ENCODE data around the gene FA2H.

Gene FA2H

DNA sequence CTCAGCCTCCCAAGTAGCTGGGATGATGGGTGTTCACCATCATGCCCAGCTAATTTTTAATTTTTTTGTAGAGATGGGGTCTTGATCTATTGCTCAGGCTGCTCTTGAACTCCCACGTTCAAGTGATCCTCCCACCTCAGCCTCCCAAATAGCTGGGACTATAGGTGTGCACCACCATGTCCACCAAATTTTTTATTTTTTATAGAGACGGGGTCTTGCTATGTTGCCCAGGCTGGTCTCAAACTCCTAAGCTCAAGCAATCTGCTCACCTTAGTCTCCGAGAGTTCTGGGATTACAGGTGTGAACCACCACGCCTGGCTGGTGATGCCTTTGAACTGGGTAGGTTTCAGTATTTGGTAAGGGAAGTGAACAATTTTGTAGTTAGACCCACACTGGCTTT, 30.1 kb downstream of the FA2H start:
- no peak for DNase-seq (ENCODE audit: low read depth in 2 of 2)

DNA sequence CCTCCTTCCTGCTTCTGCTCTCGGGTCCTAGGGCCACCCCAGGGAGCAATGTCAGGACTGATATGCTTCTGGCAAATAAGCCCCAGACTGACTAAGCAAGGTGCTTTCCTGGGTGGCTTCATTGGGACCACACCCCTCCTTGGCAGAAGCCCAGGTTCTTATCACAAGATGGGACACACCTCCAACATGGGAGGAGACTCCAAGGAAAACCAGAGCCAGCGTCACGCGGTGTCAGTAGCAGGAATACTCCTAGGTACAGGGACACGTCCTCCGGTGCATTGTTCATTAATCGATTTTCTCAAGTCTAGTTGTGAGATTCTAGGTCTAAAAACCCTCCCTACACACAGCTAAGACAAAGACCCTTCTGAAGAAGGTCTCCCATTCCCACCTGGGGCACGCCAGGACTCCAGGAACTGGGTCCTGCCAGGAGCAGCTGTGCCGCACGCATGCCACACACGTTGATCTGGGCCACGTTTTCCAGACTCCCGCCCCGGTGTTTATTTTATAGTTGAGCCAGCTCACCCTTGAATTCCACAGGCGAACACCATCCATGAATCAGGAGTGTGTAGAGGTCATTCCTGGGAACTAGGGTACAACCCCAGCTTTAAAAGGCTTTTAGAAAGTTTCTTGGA, 30.8 kb downstream of the FA2H start:
- DNase-seq (ENCODE audit: low read depth in 2 of 2), result peak in 1 of 2 experiments; percentile 16

DNA sequence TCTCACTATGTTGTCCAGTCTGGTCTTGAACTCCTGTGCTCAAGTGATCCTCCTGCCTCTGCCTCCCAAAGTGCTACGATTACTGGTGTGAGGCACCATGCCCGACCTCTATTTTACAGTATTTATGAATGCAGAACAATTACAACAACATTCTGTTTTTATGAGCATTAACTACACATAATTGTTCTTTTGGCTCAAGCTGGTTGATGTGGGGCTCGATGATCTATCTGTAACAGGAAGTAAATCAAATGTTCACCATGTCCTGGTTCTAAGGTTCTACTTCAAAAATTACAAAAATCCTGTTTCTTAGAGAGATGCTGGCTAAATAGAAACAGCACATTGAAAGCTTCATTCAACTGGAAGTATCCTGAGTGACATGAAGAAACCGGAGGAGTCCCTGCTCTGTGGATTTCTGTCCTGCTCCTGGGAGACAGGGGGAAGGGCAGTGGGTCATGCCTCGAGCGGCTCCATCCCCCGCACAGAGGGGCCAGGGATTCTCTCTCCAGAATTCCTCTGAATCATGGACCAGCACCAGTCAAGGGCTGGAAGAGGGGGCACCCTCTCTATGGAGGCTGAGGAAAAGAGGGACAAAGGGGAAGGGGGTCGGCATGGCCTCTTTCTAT, 31.5 kb downstream of the FA2H start:
- no peak for DNase-seq (ENCODE audit: low read depth in 2 of 2)

DNA sequence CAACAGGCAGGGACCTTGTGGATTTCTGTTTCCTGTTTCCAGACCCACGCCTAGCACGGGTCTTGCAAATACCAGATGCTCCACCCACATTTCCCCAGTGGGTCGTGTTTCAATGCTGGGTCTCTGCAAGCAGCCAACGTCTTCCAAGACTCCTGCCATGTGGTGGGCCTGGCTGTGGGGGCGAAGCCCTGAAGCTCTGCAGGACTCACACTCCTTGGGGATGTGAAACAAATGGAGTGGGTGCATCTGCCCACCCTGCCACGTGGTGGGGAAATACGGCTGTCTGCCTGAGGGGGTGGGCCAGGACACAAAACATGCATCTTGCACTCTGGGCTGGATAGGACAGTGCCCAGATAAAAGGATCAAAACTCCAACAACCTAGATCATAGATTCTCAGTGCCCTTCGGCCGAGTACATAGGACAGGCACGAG, 32.6 kb downstream of the FA2H start:
- DNase-seq (ENCODE audit: low read depth in 2 of 2), result peak in 1 of 2 experiments; percentile 22

DNA sequence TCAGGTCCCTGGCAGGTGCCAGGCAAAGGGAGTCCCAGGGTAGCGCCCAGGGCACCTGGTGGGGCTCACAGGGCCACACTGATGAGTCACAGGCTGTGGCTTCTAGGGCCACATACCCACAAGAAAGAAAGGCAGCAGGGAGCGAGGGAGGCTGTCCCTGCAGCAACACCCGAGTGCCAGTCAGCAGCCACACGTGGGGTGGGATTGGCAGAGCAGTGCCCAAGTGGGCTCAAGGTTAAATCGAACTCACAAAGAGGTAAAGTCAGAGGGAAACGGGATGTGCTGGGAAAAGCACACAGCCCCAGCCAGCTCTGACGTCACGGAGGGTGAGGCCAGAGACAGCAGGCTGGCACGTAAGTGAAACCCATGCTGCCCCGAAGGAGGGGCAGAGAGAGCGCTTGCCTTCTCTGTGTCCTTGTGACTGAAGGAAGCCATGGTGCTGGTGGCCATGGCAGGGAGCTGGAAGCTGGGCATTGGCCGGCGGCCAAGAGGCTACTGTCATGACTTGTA, 33.8 kb downstream of the FA2H start:
- no peak for DNase-seq (ENCODE audit: low read depth in 2 of 2)

DNA sequence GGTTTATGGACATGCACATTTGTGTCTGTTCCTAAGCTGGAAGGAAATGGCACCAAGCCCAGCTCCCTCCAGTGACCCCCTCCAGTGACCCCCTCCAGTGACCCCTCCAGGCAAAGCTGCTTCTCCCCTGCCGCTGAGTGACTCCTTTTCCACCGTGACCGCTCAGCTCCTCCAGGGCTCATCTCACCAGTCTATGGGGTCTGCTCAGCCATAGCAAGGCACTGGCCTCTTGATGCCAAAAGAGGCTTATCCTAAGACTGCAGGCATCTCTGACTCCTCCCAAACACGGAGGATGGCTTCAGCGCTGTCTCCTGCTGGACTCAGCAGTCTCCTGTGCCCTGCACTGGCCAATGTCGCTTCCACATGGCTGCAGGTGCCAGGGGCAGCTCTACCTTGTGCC, 35.3 kb downstream of the FA2H start:
- no peak for DNase-seq (ENCODE audit: low read depth in 2 of 2)

DNA sequence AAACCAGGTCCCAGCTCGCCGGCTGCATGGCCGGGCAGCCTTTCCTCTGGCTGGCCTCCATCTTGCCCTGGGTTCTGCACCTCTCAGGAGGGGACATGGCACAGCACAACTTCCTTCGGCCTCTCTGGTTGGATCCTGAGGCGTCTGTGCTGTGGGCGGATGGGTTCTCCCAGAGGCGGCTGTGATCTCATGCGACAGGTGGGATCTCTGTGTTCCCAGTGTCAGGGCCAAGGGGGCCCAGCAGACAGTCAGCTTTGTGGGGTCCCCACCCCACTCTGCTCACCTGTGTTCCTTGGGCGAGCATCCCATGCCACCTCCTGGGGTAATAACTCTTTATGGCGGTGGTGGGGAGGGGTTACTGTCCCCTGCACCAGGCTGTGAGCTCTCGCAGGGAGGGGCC, 35.8 kb downstream of the FA2H start:
- no peak for DNase-seq (ENCODE audit: low read depth in 2 of 2)

DNA sequence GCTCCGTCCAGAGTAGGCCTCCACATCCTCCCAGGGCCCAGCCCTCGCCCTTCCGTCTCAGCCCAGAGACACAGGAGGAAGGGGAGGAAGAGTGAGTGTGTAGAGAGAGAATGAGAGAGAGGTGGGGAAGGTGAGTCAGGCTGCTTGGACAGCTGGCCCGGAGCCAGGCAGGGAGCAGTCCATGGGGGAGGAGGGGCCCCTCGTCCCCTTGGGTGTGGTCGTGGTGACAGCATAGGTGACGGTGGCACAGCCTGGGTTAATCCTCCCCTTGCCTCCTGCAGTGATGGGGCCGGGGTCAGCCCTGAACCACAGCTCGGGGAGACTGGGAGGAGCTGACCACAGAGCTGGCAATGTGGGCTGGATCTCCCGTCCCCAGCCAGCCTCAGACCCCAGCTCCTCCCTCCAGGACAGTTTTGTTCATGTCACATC, 36.5 kb downstream of the FA2H start:
- no peak for DNase-seq (ENCODE audit: low read depth in 2 of 2)

DNA sequence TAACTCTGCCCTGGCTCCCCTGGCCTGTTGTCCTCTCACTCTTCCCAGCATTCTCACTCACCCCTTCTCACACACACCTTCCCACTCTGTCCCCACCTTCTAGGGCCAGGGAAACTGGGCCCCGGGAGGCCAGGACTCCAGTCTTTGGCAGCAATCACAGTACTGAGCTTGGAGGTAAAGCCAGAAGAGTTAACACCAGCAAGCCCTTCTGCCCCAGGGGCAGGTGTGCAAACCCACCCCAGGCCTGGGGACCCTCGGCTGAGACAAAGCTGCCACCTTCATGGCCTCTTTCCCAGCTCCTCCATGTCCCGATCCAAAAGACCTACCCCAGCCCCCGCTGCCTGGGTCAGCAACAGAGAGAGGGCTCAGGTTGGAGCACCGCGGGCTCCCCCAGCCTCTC, 37.1 kb downstream of the FA2H start:
- DNase-seq (ENCODE audit: low read depth in 2 of 2), result no peak

DNA sequence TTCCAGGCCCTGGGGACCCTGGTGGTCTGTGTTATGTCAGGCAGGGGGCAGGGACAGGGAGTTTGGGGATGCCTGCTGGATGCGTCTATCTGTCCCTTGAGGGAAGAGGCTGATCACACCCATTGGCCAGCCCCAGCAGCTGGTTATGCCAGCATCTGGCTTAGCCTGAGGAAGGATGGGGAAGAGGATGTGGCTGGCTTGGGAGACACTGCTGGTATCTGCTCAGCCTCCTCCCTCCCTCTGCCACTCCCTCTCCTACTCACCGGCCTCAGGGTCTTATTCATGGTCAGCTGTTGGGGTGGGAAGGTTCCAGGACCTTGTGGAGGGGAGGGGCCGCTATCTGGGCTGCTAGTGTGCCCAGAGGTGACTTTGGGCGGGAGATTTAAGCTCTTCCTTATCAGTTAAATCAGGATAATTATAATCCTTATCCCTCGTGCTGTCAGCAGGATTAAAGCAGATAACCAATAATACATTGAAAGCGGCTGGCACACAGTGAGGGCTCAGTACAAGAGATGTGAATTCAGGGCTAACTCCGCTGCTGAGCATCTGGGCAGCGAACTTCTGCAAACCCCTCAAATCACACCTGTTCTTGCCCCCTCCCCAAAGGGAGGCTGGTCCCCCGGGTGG, 38.0 kb downstream of the FA2H start:
- no peak for DNase-seq (ENCODE audit: low read depth in 2 of 2)

DNA sequence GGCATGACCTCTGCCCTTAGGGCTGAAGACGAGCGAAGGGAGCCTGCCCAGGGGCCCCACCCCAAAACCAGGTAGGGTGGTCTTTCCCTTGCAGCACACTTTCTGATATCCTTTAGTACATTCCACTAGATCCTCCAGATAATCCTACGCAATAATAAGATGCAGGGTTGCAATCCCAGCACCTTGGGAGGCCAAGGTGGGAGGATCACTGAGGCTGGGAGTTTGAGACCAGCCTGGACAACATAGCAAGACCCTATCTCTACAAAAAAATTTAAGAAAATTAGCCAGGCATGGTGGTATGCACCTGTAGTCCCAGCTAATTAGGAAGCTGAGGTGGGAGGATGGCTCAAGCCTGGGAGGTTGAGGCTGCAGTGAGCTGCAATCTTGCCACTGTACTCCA, 39.1 kb downstream of the FA2H start:
- DNase-seq (ENCODE audit: low read depth in 2 of 2), result no peak

DNA sequence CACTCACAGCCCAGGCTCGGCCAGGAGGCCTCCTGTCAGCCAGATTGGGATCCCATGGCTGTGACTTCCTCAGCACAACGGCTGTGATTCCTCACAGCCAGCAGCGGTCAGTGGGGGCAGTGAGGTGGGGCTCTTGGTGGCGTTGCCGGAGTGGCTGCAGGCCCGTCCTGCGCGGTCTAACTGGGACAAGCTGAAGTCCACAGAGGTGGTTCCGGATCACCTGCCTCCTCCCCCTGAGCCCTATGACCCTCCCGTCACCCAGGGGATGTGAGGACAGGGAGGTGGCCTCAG, 39.5 kb downstream of the FA2H start:
- no peak for DNase-seq (ENCODE audit: low read depth in 2 of 2)

DNA sequence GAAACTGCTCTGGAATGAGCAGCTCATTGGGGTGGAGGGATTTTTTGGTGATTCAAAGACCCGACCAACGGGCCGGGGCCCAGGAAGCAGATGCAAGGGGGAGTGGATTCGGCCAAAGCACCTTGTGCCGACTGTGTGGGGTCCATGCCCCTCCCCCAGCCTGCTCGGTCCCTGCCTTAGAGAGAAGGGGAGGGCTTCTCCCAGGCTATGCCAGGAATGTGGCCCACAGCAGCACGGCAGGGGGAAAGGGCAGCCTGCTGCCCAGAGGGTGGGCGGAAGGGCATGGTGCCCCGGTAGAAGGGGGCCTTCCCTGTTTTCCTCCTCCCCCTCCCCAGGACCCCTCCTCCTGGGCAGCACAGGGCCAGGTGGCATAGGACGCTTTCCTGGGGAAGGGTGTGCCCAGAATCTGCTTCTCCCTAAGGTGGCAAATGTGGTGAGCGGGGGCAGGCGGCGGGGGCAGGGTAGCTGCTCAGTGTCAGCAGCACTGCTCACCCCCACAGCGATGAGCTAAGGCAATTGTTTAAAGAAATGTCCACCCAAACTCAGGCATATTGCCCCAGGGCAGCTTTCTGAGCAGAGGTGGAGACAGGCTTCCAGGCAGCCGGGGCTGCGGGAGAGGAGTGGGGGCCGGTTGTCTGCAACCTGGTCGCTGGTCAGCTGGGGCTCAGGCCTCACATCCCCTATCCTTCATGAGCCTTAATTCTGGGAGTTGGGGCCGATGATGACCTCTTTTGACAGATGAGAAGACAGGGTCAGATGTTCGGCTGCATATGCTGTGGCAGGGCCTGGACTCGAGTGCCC, 40.1 kb downstream of the FA2H start:
- no peak for DNase-seq (ENCODE audit: low read depth in 2 of 2)

DNA sequence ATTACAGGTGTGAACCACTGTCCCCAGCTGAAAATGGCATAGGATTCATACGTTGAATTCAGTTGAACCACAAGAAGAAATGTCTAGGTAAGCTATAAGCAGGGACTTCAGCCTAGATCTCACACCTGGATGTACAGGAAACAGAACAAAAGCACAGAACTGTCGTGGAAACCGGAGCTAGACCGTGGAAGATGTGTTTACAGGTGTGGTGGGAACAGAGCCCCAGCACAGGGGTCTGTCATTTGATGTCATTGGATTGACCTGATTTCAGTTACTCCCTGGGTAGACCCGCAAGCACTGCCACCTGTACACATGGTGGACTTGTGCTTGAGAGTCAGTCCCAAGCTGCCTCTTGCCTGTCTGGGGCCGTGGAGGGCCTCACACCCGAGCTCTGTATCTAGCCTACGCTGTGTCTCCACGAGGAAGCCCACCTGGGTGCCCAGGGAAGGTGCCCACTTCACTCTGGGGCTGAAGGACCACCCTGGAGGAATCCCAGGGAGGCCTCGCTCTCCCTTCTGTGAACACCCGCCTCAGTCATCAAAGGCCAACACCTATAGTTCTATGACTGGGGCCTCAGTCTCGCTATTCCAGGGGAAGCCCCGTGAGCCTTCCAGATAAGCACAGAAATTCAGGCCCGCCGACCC, 41.8 kb downstream of the FA2H start:
- no peak for DNase-seq (ENCODE audit: low read depth in 2 of 2)

DNA sequence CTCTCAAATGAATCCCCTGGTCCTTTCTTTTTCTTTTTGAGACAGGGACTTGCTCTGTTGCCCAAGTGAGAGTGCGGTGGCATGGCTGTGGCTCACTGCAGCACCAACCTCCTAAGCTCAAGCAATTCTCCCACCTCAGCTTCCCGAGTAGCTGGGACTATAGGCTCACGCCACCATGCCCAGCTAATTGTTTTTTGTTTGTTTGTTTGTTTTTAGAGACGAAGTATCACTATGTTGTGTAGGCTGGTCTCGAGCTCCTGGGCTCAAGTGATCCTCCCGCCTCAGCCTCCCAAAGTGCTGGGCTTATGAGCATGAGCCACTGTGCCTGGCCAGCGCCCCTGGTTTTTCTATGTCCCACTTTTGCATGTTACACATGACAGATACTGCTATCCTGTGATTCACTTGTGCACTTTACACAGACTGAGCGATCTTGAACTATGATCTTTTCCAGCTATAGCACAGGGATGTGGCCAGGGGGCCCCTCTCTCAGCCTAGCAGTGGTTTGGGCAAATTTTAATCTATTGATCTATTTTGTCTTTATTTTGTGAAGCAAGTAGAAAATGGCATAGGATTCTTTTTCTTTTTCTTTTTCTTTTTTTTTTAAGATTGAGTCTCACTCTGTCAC, 42.7 kb downstream of the FA2H start:
- DNase-seq (ENCODE audit: low read depth in 2 of 2), result no peak

DNA sequence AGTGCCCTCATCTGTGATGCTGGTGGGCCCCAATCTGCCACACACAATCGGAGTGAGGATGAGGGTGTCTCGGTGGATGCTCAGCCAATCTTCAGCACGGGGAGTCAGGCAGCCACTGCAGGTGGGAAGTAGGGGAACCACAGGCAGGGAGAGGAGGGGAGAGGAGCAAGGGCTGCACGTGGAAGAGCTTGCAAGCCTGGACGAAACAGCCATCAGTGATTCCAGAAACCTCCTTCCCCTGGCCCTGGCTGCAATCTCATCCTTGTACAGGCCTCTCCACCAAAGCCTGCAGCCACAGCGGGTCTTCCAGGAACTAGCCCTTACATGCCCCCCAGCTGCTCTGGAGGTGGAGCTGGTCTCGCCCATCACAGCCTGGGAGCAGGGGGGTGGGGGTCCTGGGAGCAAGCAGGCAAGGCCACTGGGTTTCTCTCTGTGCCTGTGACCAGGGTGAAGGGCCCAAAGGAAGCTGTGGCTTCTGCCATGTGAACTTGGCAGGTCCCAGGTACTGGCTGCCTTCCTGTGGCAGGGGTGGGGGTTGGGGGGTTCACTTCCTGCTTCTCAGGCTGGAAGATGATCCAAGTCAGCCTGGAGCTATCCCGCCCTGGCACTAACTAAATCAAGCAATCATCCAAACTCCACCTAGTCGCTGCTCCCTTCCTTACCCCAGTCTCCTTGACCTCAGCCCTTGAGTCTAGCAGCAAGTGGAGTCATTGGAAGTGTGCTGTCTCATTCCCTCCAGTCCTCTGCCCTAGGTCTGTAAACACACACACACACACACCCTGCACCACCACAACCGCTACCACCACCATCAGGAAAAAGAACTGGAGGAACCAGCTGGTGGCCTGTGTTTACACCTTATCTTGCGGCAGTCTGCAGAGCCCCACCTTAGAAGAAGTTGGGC, 44.6 kb downstream of the FA2H start:
- DNase-seq (ENCODE audit: low read depth in 2 of 2), result no peak

DNA sequence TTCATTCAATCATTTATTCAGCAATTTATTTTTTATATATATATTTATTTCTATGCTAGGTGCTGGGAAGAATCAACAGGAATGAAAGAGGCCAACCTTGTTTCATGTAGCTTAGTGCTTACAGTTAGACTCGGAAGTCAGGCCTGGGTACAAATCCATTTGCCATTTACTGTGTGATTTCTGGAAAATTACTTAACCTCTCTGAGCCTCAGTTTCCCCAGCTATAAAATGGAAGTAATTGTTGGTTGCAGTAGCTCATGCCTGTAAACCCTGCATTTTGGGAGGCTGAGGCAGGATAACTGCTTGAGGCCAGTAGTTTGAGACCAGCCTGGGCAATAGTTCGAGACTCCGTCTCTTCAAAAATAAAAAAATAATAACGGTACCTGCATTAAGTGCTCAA, 46.7 kb downstream of the FA2H start:
- no peak for DNase-seq (ENCODE audit: low read depth in 2 of 2)

DNA sequence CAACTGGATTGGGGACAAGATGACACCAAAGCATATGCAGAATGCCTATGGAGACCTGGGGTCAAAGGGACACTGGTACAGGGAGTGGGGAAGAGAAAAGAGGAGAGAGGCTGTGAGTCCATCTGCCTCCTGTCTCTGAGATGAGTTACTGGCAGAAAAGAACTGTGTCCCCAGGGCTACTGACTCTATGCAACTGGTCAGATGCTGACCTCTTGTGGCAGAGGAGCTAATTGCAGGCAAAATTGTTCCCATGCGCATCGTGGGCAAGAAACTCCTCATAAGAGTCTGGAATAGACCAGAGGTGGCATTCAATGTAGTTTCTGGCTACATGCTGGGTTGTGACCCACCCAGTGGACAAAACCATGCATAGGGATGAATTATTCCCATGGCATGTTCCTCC, 47.9 kb downstream of the FA2H start:
- DNase-seq (ENCODE audit: low read depth in 2 of 2), result no peak

DNA sequence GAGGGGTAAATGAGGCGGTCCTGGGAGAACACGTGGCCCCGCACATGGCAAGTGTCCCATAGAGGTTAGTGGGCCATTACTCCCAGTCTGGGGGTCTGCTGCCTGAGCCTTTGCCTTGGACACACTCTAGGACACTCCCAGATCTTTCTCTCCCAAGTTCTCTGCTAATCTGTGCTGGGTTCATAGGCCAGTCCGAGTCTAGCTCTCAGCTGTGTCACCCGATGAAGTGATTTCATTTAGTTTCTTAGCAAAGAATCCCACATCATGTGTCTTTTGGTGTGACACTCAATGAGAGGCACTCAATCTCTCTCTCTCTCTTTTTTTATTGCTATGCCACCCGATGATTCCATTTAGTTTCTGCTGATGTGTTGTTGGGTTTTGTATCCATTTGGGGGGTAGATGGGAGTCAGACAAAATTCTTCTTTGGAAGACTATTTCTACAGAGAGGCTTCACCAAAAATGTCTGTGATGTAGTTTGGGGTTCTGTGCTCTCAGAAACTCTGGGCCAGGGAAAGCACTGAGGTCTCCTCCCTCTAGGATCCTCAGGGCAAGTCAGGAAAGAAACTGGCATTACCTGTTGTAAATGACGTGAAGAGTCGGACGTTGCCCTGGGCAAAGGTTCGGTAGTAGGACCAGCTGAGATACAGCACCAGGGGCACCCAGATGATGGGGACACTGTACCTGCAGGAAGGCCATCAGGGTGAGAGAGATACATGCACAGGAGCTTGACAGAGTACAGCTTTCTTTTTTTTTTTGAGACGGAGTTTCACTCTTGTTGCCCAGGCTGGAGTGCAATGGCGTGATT, 48.8 kb downstream of the FA2H start:
- no peak for DNase-seq (ENCODE audit: low read depth in 2 of 2)

Measured in fibroblast of skin of left quadriceps (primary cell).